Measurements from ENCODE around the gene YDJC.
"Not testable (repeated sequence)": the region's sequence is repeated elsewhere in the genome, so short reads cannot be mapped to it uniquely, and the experiment has no call there.

YDJC gene

GRCh38 chr22:21641789-21642583 is 12.2 kb upstream of the YDJC start, which contains the start of gene SDF2L1:
Gene SDF2L1, plus strand, starts transcription at chr22:21642302. Its CDS starts 35 bp downstream, at chr22:21642337.
- Histone ChIP-seq H3K4me2 (peak within 1 kb of the TSS; percentile 98), H3K27me3 (no peaks in the 10 kb centered on the region), H3K4me1 (peaks cover 35% of the 10 kb centered on the region), H4K20me1 (peaks cover 12% of the 10 kb centered on the region), H3K36me3 (peaks cover 27% of the 10 kb centered on the region), H3K27ac (peak within 1 kb of the TSS; percentile 90), H3K9ac (peak within 1 kb of the TSS; percentile 88), H3K4me3 (peak within 1 kb of the TSS; percentile 80), H3K9me3 (no peaks in the 10 kb centered on the region)
- no peak for TF ChIP-seq Cebpa-rat (IDR thresholded peaks at IDR 0.05)

- H3K27me3 ChIP-seq, result no peaks in the 10 kb centered on the region
- peak overlapping the region; percentile 98 for H3K4me2 ChIP-seq
- peaks cover 30% of the 10 kb centered on the region for H3K4me1 ChIP-seq
- peaks cover 12% of the 10 kb centered on the region for H4K20me1 ChIP-seq
- TF ChIP-seq Cebpa-rat (IDR thresholded peaks at IDR 0.05), result no peak
- H3K4me3 ChIP-seq, result peak overlapping the region; percentile 80
- H3K9me3 ChIP-seq, result no peaks in the 10 kb centered on the region
- peak overlapping the region; percentile 75; the same call in 1 of the 2 replicates for H3K27ac ChIP-seq
- H3K36me3 ChIP-seq, result peaks cover 24% of the 10 kb centered on the region
- H3K9ac ChIP-seq, result peak overlapping the region; percentile 82
These were observed 11.6 kb upstream of the YDJC start for GRCh38 chr22:21641417-21641788.

GRCh38 chr22:21640810-21641209 is 11.0 kb upstream of the YDJC start:
- peaks cover 26% of the 10 kb centered on the region for H3K4me1 ChIP-seq
- H3K4me3 ChIP-seq, result no peak overlapping the region
- H4K20me1 ChIP-seq, result peaks cover 12% of the 10 kb centered on the region
- TF ChIP-seq Cebpa-rat (IDR thresholded peaks at IDR 0.05), result no peak
- H3K27ac ChIP-seq, result no peak overlapping the region
- H3K9ac ChIP-seq, result no peak overlapping the region
- no peaks in the 10 kb centered on the region for H3K27me3 ChIP-seq
- H3K4me2 ChIP-seq, result peak overlapping the region; percentile 98
- H3K36me3 ChIP-seq, result peaks cover 20% of the 10 kb centered on the region
- H3K9me3 ChIP-seq, result no peaks in the 10 kb centered on the region

GRCh38 chr22:21639359-21639758 is 9.5 kb upstream of the YDJC start:
- Histone ChIP-seq H3K36me3 (peaks cover 8% of the 10 kb centered on the region; the same call in 1 of the 2 replicates), H3K9ac (no peak overlapping the region), H3K4me2 (no peak overlapping the region), H3K27me3 (no peaks in the 10 kb centered on the region), H3K27ac (no peak overlapping the region), H3K4me3 (no peak overlapping the region), H3K4me1 (peaks cover 26% of the 10 kb centered on the region), H4K20me1 (peaks cover 12% of the 10 kb centered on the region), H3K9me3 (no peaks in the 10 kb centered on the region)
- TF ChIP-seq Cebpa-rat (IDR thresholded peaks at IDR 0.05), result no peak

- peaks cover 16% of the 10 kb centered on the region for H3K4me1 ChIP-seq
- not testable (repeated sequence) for H3K9me3 ChIP-seq, H3K27ac ChIP-seq, H3K27me3 ChIP-seq, H3K4me3 ChIP-seq, H3K4me2 ChIP-seq, H4K20me1 ChIP-seq, H3K9ac ChIP-seq, H3K36me3 ChIP-seq
These were observed 7.6 kb upstream of the YDJC start for GRCh38 chr22:21637450-21637849.

GRCh38 chr22:21636629-21637218 is 6.9 kb upstream of the YDJC start:
- H3K36me3 ChIP-seq, result no peaks in the 10 kb centered on the region
- no peak for TF ChIP-seq Cebpa-rat (IDR thresholded peaks at IDR 0.05)
- no peak overlapping the region for H3K4me2 ChIP-seq
- no peak overlapping the region for H3K27ac ChIP-seq
- H3K27me3 ChIP-seq, result no peaks in the 10 kb centered on the region
- no peaks in the 10 kb centered on the region for H4K20me1 ChIP-seq
- no peak overlapping the region for H3K9ac ChIP-seq
- H3K4me1 ChIP-seq, result peaks cover 16% of the 10 kb centered on the region
- H3K4me3 ChIP-seq, result no peak overlapping the region
- 0 out of 2 replicates have a peak, but pooled peaks cover 7% of the 10 kb centered on the region for H3K9me3 ChIP-seq

- no peak overlapping the region for H3K27ac ChIP-seq
- no peaks in the 10 kb centered on the region for H4K20me1 ChIP-seq
- no peaks in the 10 kb centered on the region for H3K27me3 ChIP-seq
- 0 out of 2 replicates have a peak, but pooled peaks cover 7% of the 10 kb centered on the region for H3K9me3 ChIP-seq
- TF ChIP-seq Cebpa-rat (IDR thresholded peaks at IDR 0.05), result no peak
- H3K4me3 ChIP-seq, result no peak overlapping the region
- H3K36me3 ChIP-seq, result no peaks in the 10 kb centered on the region
- peaks cover 8% of the 10 kb centered on the region; the same call in 1 of the 2 replicates for H3K4me1 ChIP-seq
- no peak overlapping the region for H3K9ac ChIP-seq
- H3K4me2 ChIP-seq, result no peak overlapping the region
These were observed 6.1 kb upstream of the YDJC start for GRCh38 chr22:21635771-21636510.

- Histone ChIP-seq H3K4me1 (peaks cover 12% of the 10 kb centered on the region), H3K9me3 (0 out of 2 replicates have a peak, but pooled peaks cover 7% of the 10 kb centered on the region), H3K36me3 (no peaks in the 10 kb centered on the region), H4K20me1 (no peaks in the 10 kb centered on the region), H3K27me3 (no peaks in the 10 kb centered on the region), H3K27ac (no peak overlapping the region), H3K4me3 (no peak overlapping the region), H3K9ac (no peak overlapping the region), H3K4me2 (no peak overlapping the region)
- no peak for TF ChIP-seq Cebpa-rat (IDR thresholded peaks at IDR 0.05)
These were observed 5.0 kb upstream of the YDJC start for GRCh38 chr22:21634844-21635243.

GRCh38 chr22:21634081-21634480 is 4.3 kb upstream of the YDJC start:
- H3K4me2 ChIP-seq, result no peak overlapping the region
- peaks cover 13% of the 10 kb centered on the region for H3K4me1 ChIP-seq
- H3K9ac ChIP-seq, result no peak overlapping the region
- no peak overlapping the region for H3K27ac ChIP-seq
- no peaks in the 10 kb centered on the region for H3K36me3 ChIP-seq
- TF ChIP-seq Cebpa-rat (IDR thresholded peaks at IDR 0.05), result no peak
- 0 out of 2 replicates have a peak, but pooled peaks cover 7% of the 10 kb centered on the region for H3K9me3 ChIP-seq
- no peaks in the 10 kb centered on the region for H4K20me1 ChIP-seq
- H3K4me3 ChIP-seq, result no peak overlapping the region
- no peaks in the 10 kb centered on the region for H3K27me3 ChIP-seq
